Trophoblast cell (in vitro differentiated cells and primary cell): Measurements from ENCODE around the gene LIF.
A peak's percentile ranks its signal among the peaks of the same experiment; 100 is the strongest.

Source experiments
- DNase-seq, 2 donors: peaks; one replicate each; pipeline ENCODE4 v3.0.0-alpha.2; 2016
- H2AFZ ChIP-seq: 2 replicates; pipeline ENCODE4 v1.6.1; 2013; ENCODE audit warnings: low read length, moderate library complexity, mild to moderate bottlenecking; ENCODE audit not compliant: insufficient read depth, poor library complexity
- H2AK5ac ChIP-seq: 2 replicates; pipeline ENCODE4 v1.6.1; 2013; ENCODE audit warnings: mild to moderate bottlenecking, low read length
- H2BK120ac ChIP-seq: 2 replicates; pipeline ENCODE4 v1.6.1; 2013; ENCODE audit warnings: low read length, mild to moderate bottlenecking, moderate library complexity; ENCODE audit not compliant: insufficient read depth, poor library complexity
- H2BK12ac ChIP-seq: 2 replicates; pipeline ENCODE4 v1.6.1; 2013; ENCODE audit warnings: mild to moderate bottlenecking, low read length, moderate library complexity
- H2BK5ac ChIP-seq: 2 replicates; pipeline ENCODE4 v1.6.1; 2013; ENCODE audit warnings: low read length, low read depth, moderate library complexity, mild to moderate bottlenecking; ENCODE audit not compliant: poor library complexity
- H3K14ac ChIP-seq: 2 replicates; pipeline ENCODE4 v1.6.1; 2013; ENCODE audit warnings: mild to moderate bottlenecking, low read length
- H3K18ac ChIP-seq: 2 replicates; pipeline ENCODE4 v1.6.1; 2013; ENCODE audit warnings: mild to moderate bottlenecking, low read length
- H3K23ac ChIP-seq: 2 replicates; pipeline ENCODE4 v1.6.1; 2013; ENCODE audit warnings: low read length
- H3K27ac ChIP-seq: 2 replicates; pipeline ENCODE4 v1.5.1; 2013; ENCODE audit warnings: low read depth, mild to moderate bottlenecking, inconsistent platforms, low read length, moderate library complexity
- H3K27me3 ChIP-seq: 2 replicates; pipeline ENCODE4 v1.6.1; 2013; ENCODE audit warnings: inconsistent platforms, mild to moderate bottlenecking, low read length, moderate library complexity; ENCODE audit not compliant: insufficient read depth
- H3K36me3 ChIP-seq, 2 experiments: 1 replicate in 1 of 2; 2 replicates in 1 of 2; pipeline ENCODE4 v1.6.1; 2013; ENCODE audit warnings: low read length in 2 of 2, mild to moderate bottlenecking in 2 of 2, moderate library complexity in 1 of 2; ENCODE audit not compliant: insufficient read depth in 2 of 2, control insufficient read depth in 1 of 2
- H3K4ac ChIP-seq: 2 replicates; pipeline ENCODE4 v1.6.1; 2013; ENCODE audit warnings: low read depth, mild to moderate bottlenecking, low read length, moderate library complexity
- H3K4me1 ChIP-seq, 2 experiments: 1 replicate in 1 of 2; 2 replicates in 1 of 2; pipeline ENCODE4 v1.6.1; 2013; ENCODE audit warnings: low read length in 2 of 2, mild to moderate bottlenecking in 2 of 2, moderate library complexity in 1 of 2; ENCODE audit not compliant: insufficient read depth in 2 of 2, control insufficient read depth in 1 of 2
- H3K4me2 ChIP-seq: 2 replicates; pipeline ENCODE4 v1.6.1; 2013; ENCODE audit warnings: inconsistent platforms, mild to moderate bottlenecking, low read length, moderate library complexity
- H3K4me3 ChIP-seq: 2 replicates; pipeline ENCODE4 v1.5.1; 2013; ENCODE audit warnings: mild to moderate bottlenecking, low read depth, low read length, inconsistent platforms
- H3K79me1 ChIP-seq: one replicate; pipeline ENCODE4 v1.6.1; 2013; ENCODE audit warnings: low read length
- H3K79me2 ChIP-seq: 2 replicates; pipeline ENCODE4 v1.6.1; 2013; ENCODE audit warnings: low read length, mild to moderate bottlenecking; ENCODE audit not compliant: control insufficient read depth, insufficient read depth, poor library complexity
- H3K9ac ChIP-seq: 2 replicates; pipeline ENCODE4 v1.6.1; 2013; ENCODE audit warnings: mild to moderate bottlenecking, low read length
- H3K9me3 ChIP-seq: 2 replicates; pipeline ENCODE4 v1.6.1; 2013; ENCODE audit warnings: low read depth, mild to moderate bottlenecking, control low read depth, inconsistent platforms, low read length; ENCODE audit not compliant: insufficient read depth
- H4K12ac ChIP-seq: 2 replicates; pipeline ENCODE4 v1.6.1; 2013; ENCODE audit warnings: low read depth, mild to moderate bottlenecking, low read length, moderate library complexity
- H4K8ac ChIP-seq: 2 replicates; pipeline ENCODE4 v1.6.1; 2013; ENCODE audit warnings: low read depth, mild to moderate bottlenecking, low read length, moderate library complexity
- H4K91ac ChIP-seq: one replicate; pipeline ENCODE4 v1.6.1; 2013; ENCODE audit warnings: low read depth, mild to moderate bottlenecking, low read length, moderate library complexity
- WGBS: extraction: QIAGEN DNeasy Blood & Tissue Kit; methylation state at CpG from one replicate; pipeline ENCODE4 v1.1.7; 2013; ENCODE audit warnings: missing lambda C conversion rate; ENCODE audit not compliant: insufficient read length, insufficient coverage; ENCODE audit errors: extremely low coverage; 5-methylcytosine and 5-hydroxymethylcytosine counted together

LIF gene

DNA sequence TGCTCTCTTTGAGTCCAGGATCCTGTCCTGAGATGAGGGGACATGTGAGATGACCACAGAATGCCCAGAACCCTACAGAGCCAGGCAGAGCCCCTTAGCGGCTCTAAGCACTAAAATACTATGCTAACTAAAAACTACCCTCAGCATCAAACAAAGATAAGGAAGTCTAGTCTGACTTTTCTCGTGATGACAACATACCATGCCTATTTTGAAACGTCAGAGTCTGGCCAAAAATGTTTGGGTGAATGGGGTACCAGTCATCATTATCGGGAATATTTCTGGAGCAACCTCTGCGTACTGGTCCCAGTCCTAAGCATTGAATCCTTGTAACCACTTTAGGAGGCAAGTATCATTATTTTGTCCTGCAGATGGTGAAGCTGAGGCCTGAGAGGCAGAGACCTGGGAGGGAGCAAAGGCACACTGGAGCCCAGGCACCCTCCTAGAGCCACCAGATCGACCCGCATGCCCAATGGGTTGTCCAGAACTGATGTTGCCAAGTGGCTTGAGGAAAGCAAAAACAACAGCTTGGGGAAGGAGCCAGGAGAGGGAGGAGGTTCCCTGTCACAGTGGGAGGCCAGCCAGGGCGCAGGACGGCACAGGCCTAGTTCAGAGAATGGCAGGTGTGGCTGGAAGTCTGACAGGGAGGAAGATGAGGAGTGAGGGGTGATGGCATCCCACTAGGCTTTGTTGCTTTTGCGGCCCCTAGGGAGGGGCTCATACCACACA is 27.3 kb upstream of the LIF start:
- Histone ChIP-seq H2BK120ac (no peak overlapping the region), H3K4me3 (no peak overlapping the region), H3K27ac (no peak overlapping the region), H3K9ac (no peak overlapping the region), H3K27me3 (no peaks in the 10 kb centered on the region), H2BK12ac (no peak overlapping the region), H3K79me2 (no peaks in the 10 kb centered on the region), H3K23ac (no peak overlapping the region), H4K12ac (no peak overlapping the region), H3K79me1 (no peaks in the 10 kb centered on the region), H2AK5ac (no peak overlapping the region), H4K8ac (no peak overlapping the region), H4K91ac (no peak overlapping the region), H3K18ac (no peak overlapping the region), H3K36me3 (no peaks in the 10 kb centered on the region), H3K14ac (no peak overlapping the region), H3K4me2 (no peak overlapping the region), H3K4me1 (peaks cover 0 to 7% of the 10 kb centered on the region in 2 experiments), H3K4ac (no peak overlapping the region), H2BK5ac (no peak overlapping the region), H2AFZ (no peak overlapping the region), H3K9me3 (peaks cover 2% of the 10 kb centered on the region)
- peak in 1 of 2 donors; percentile 59 for DNase-seq
- WGBS: no CpG with 5 or more reads among the region's 10 CpGs

DNA sequence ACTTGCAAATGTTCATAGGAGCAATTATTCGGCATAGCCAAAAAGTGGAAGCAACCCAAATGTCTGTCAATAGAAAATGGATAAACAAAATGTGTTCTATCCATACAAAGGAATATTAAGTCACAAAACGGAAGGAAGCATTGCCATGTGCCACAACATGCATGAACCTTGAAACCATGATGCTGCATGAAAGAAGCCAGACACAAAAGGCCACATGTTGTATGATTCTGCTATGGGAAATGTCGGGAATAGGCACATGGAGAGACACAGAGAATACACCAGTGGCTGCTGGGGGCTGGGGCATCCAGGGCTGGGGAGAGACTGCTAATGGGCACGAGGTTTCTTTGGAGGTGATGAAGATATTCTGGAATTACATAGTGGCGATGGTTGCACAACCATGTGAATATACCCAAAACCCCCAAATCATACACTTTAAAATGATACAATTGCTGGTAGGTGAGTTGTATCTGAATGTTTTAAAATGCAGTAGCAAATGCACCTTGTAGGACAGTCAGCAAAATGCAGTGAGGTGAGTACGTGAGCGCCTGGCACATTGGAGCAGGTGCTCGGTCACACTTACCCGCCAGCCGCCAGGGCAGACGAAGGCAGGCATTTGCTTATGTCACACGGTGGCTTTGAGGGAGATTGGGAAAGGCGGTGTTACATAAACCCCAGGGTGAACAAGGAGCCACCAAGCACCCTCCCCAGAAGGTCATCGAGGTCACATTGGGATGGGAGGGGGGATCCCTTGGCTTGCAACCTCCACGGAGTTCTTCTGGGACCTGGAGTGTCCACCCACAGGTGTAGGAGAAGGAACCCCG is 26.4 kb upstream of the LIF start:
- Histone ChIP-seq H3K79me1 (no peaks in the 10 kb centered on the region), H3K79me2 (no peaks in the 10 kb centered on the region), H2BK120ac (no peak overlapping the region), H3K23ac (no peak overlapping the region), H4K12ac (no peak overlapping the region), H3K4me1 (peaks cover 0 to 2% of the 10 kb centered on the region in 2 experiments), H3K9me3 (peaks cover 2% of the 10 kb centered on the region), H3K9ac (no peak overlapping the region), H3K4me2 (no peak overlapping the region), H2BK12ac (no peak overlapping the region), H4K8ac (no peak overlapping the region), H2BK5ac (no peak overlapping the region), H3K27me3 (no peaks in the 10 kb centered on the region), H2AFZ (no peak overlapping the region), H3K4me3 (no peak overlapping the region), H2AK5ac (no peak overlapping the region), H3K27ac (no peak overlapping the region), H3K14ac (no peak overlapping the region), H4K91ac (no peak overlapping the region), H3K36me3 (no peaks in the 10 kb centered on the region), H3K4ac (no peak overlapping the region), H3K18ac (no peak overlapping the region)
- peak in 1 of 2 donors; percentile 44 for DNase-seq
- no CpG with 5 or more reads among the region's 16 CpGs for WGBS

DNA sequence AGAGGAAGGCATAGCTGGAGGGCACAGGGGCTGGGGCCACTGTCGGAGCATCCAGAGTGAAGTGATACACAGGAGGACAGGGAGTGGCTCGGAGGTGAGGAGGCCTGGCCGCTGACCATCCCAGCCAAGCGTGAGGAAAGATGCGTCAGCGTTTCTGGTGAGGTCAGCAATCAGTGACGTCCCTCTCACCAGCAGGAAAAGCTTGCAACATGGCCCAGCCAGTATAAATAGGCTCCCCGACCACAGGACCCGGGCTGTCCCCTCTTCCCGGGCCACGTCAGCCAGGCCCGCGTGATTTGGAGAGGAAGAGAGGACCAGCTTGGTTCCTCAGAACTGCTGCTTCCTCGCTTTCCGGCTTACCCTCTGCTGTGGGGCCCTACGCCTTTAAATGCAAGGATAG is 24.3 kb upstream of the LIF start:
- no peaks in the 10 kb centered on the region for H3K4me1 ChIP-seq
- no CpG with 5 or more reads among the region's 16 CpGs for WGBS
- H3K9me3 ChIP-seq: peaks cover 2% of the 10 kb centered on the region
- H3K14ac ChIP-seq: no peak overlapping the region
- no peaks in the 10 kb centered on the region for H3K79me2 ChIP-seq
- no peak overlapping the region for H2AFZ ChIP-seq
- DNase-seq: peak; percentile 71 to 74
- no peaks in the 10 kb centered on the region for H3K79me1 ChIP-seq
- H3K4me3 ChIP-seq: no peak overlapping the region
- no peak overlapping the region for H3K18ac ChIP-seq
- H2AK5ac ChIP-seq: no peak overlapping the region
- no peak overlapping the region for H3K4me2 ChIP-seq
- no peak overlapping the region for H3K4ac ChIP-seq
- H4K91ac ChIP-seq: no peak overlapping the region
- H3K23ac ChIP-seq: no peak overlapping the region
- H3K36me3 ChIP-seq: no peaks in the 10 kb centered on the region
- H2BK120ac ChIP-seq: no peak overlapping the region
- H2BK5ac ChIP-seq: no peak overlapping the region
- H4K8ac ChIP-seq: no peak overlapping the region
- H4K12ac ChIP-seq: no peak overlapping the region
- no peak overlapping the region for H3K9ac ChIP-seq
- no peak overlapping the region for H2BK12ac ChIP-seq
- H3K27ac ChIP-seq: no peak overlapping the region
- no peaks in the 10 kb centered on the region for H3K27me3 ChIP-seq

DNA sequence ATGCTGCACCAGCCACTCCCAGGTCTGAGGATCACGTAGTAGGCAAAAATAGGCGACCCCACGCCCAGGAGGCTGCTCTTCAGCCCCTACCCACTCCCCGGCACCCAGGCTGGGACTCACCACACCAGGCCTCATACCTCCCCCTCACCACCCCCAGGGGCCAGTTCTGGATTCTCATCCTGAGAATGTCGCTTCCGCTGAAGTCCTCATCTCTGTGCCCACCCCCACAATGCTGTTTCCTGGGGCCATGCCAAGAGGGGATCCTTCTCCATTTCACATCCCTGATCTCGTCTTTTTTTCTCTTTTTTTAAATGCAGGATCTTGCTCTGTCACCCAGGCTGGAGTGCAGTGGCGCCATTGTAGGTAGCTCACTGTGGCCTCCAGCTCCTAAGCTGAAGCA is 21.8 kb upstream of the LIF start:
- no peak overlapping the region for H3K23ac ChIP-seq
- no peak overlapping the region for H4K12ac ChIP-seq
- no peaks in the 10 kb centered on the region for H3K27me3 ChIP-seq
- no peak overlapping the region for H2AK5ac ChIP-seq
- H2AFZ ChIP-seq: no peak overlapping the region
- peaks cover 2% of the 10 kb centered on the region for H3K9me3 ChIP-seq
- no CpG with 5 or more reads among the region's 8 CpGs for WGBS
- H4K91ac ChIP-seq: no peak overlapping the region
- no peak overlapping the region for H2BK5ac ChIP-seq
- H3K9ac ChIP-seq: no peak overlapping the region
- no peaks in the 10 kb centered on the region for H3K79me1 ChIP-seq
- no peak overlapping the region for H3K4me3 ChIP-seq
- H3K27ac ChIP-seq: no peak overlapping the region
- no peak overlapping the region for H3K18ac ChIP-seq
- H3K14ac ChIP-seq: no peak overlapping the region
- H4K8ac ChIP-seq: no peak overlapping the region
- no peaks in the 10 kb centered on the region for H3K36me3 ChIP-seq
- peaks cover 0 to under 1% of the 10 kb centered on the region in 2 experiments for H3K4me1 ChIP-seq
- no peaks in the 10 kb centered on the region for H3K79me2 ChIP-seq
- no peak overlapping the region for H3K4ac ChIP-seq
- no peak overlapping the region for H2BK120ac ChIP-seq
- DNase-seq: no peak
- H3K4me2 ChIP-seq: no peak overlapping the region
- H2BK12ac ChIP-seq: no peak overlapping the region
